HepG2 (cell line): ENCODE measurements around the gene MTA2. TPM values are rescaled to one million over a fixed set of nuclear protein-coding genes. Genes with fewer than 3 reads are reported as not detected.

ENCODE experiments used
- AFF4 ChIP-seq: sonication (generic); formaldehyde crosslinking; IDR thresholded peaks from 2 replicates; pipeline ENCODE4 v1.4.0; 2020; ENCODE audit warnings: missing genetic modification reagents
- BATF2 ChIP-seq: sonication (generic); formaldehyde crosslinking; IDR thresholded peaks from 2 replicates; pipeline ENCODE4 v1.8.0; 2022; ENCODE audit warnings: mild to moderate bottlenecking, missing genetic modification reagents, moderate library complexity
- CBFB ChIP-seq: sonication (generic); formaldehyde crosslinking; IDR thresholded peaks from 2 replicates; pipeline ENCODE4 v1.4.0; 2020; ENCODE audit warnings: missing genetic modification reagents
- CHD4 ChIP-seq: fragments of 200-600 bp; sonication (generic); IDR thresholded peaks from 2 replicates; pipeline ENCODE4 v1.7.0; 2017; ENCODE audit warnings: mild to moderate bottlenecking, low read length, borderline replicate concordance
- FOSL2 ChIP-seq: sonication (generic); formaldehyde crosslinking; IDR thresholded peaks from 2 replicates; pipeline ENCODE4 v1.4.0; 2020; ENCODE audit warnings: missing genetic modification reagents
- FOXK2 ChIP-seq: fragments of 450-650 bp; IDR thresholded peaks from 2 replicates; pipeline ENCODE4 v1.6.1; 2016
- FUBP1 ChIP-seq: sonication (generic); formaldehyde crosslinking; IDR thresholded peaks from 2 replicates; pipeline ENCODE4 v1.5.1; 2020; ENCODE audit warnings: missing genetic modification reagents, mild to moderate bottlenecking, borderline replicate concordance
- MXI1 ChIP-seq: IDR thresholded peaks from 3 replicates; pipeline ENCODE4 v1.6.1; 2012; ENCODE audit warnings: low read depth, low read length, inconsistent platforms, borderline replicate concordance
- PRDM4 ChIP-seq: sonication (generic); formaldehyde crosslinking; IDR thresholded peaks from 2 replicates; pipeline ENCODE4 v1.9.0; 2021; ENCODE audit warnings: missing genetic modification reagents, borderline replicate concordance
- SAP130 ChIP-seq: IDR thresholded peaks from 2 replicates; pipeline ENCODE4 v1.6.1; 2016; ENCODE audit warnings: low read depth
- TMF1 ChIP-seq: sonication (generic); formaldehyde crosslinking; IDR thresholded peaks from 2 replicates; pipeline ENCODE4 v1.8.1; 2022; ENCODE audit warnings: low read depth, missing genetic modification reagents
- ZBTB25 ChIP-seq: IDR thresholded peaks from 2 replicates; pipeline ENCODE4 v1.6.1; 2018; ENCODE audit warnings: missing genetic modification reagents
- ZNF143 ChIP-seq: sonication (generic); formaldehyde crosslinking; IDR thresholded peaks from 2 replicates; pipeline ENCODE4 v1.4.0; 2020; ENCODE audit warnings: missing genetic modification reagents
- ZNF431 ChIP-seq: sonication (generic); formaldehyde crosslinking; IDR thresholded peaks from 2 replicates; pipeline ENCODE4 v1.9.0; 2022; ENCODE audit warnings: missing genetic modification reagents, low read depth, mild to moderate bottlenecking, borderline replicate concordance
- ZNF773 ChIP-seq: sonication (generic); formaldehyde crosslinking; IDR thresholded peaks from 2 replicates; pipeline ENCODE4 v1.4.0; 2020; ENCODE audit warnings: missing genetic modification reagents, borderline replicate concordance
- ZUFSP ChIP-seq: sonication (generic); formaldehyde crosslinking; IDR thresholded peaks from 2 replicates; pipeline ENCODE4 v1.9.0; 2021; ENCODE audit warnings: missing genetic modification reagents, mild to moderate bottlenecking, borderline replicate concordance
- polyA plus RNA-seq, 8 experiments: library from polyadenylated mRNA; depleted of rRNA in 3 of 8; stranded (reverse) in 7 of 8; unstranded in 1 of 8; fragments of >200 nt; fragmentation: Illumina TruSeq in 4 of 8; extraction: Trizol in 4 of 8; gene quantifications; 2 replicates each; pipeline versions ENCODE4 v1.2.1 to v1.2.3, GENCODE V29; 2011 to 2016; ENCODE audit warnings: low read depth in 4 of 8, missing spikeins in 1 of 8, mixed read lengths in 1 of 8; ENCODE audit not compliant: insufficient read depth in 1 of 8
- total RNA-seq, 5 experiments: library from RNA; depleted of rRNA; stranded (reverse); fragments of >200 nt; fragmentation: Illumina TruSeq; extraction: Trizol; gene quantifications; 2 replicates each; pipeline ENCODE4 v1.2.3, GENCODE V29; 2016; ENCODE audit warnings: low read depth in 1 of 5

The MTA2 gene
- total and polyA plus RNA-seq, 2 of the 13 experiments (the other 11 are each of a cell fraction or from before 2014, with no cell fraction given): 14.0 to 70.0 TPM

- no peak for TF ChIP-seq PRDM4 (CRISPR knock-in tag)
- TF ChIP-seq FOSL2 (CRISPR knock-in tag): no peak
- TF ChIP-seq ZNF431 (CRISPR knock-in tag): no peak
- 0 out of 2 replicates have a peak, but pooled peaks have one; percentile 28 for TF ChIP-seq ZNF773 (CRISPR knock-in tag)
- no peak for TF ChIP-seq ZUFSP (CRISPR knock-in tag)
- TF ChIP-seq AFF4 (CRISPR knock-in tag): no peak
- TF ChIP-seq CBFB (CRISPR knock-in tag): no peak
- no peak for TF ChIP-seq CHD4
- TF ChIP-seq ZBTB25 (CRISPR knock-in tag): no peak; the same call in 1 of the 2 replicates
- no peak for TF ChIP-seq FUBP1 (CRISPR knock-in tag)
- TF ChIP-seq FOXK2: no peak
- TF ChIP-seq MXI1: peak; percentile 95; the same call in 2 of the 3 replicates
- TF ChIP-seq SAP130 (CRISPR knock-in tag): peak; percentile 87
- no peak for TF ChIP-seq ZNF143
- no peak for TF ChIP-seq TMF1
- no peak for TF ChIP-seq BATF2 (CRISPR knock-in tag)
These were observed 44.5 kb upstream of the MTA2 start, which contains the start of gene GANAB (continued) for GRCh38 chr11:62645946-62646824.
